ENCODE measurements around the gene RIT2.
"Not testable (repeated sequence)": the region's sequence is repeated elsewhere in the genome, so short reads cannot be mapped to it uniquely, and the experiment has no call there.

Gene RIT2

DNA sequence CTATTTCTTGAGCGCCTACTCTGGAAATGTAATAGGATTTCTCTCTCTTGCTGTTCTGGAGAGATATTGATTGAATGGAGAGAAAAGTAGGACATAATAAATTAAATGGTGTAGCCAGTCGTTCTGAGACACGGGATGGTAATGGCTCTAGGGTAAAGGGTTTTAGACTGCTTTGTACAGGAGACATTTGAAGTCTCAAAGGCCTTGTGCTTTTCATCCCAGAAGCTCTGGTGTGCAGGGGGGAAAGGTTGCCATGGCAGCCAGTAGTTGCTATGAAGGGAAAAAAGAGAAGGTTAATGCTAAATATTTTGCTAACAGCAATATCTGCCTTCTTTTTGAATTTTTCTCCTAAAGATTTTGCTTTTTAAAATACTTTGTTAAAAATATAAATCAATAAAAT, 359.3 kb downstream of the RIT2 start:
- DNase-seq (ENCODE audit: low read depth), result no peak

DNA sequence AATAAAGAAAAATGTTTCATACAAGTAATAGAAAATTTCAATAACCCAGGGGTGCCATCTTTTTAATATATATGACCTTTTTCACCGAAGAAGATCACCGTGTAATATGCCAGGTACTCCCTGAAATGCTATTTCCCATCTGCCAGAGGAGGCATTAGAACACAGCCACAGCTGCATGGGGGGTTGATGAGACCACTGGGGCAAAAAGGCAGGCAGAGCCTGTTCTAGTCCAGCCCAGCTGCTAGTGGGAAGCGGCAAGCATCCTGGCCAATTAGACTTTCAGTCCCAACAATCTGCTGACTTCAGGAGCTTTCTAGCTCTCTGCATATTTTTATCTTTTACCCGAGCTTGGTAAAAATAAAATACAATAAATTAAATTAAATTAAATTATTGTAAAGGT, 362.6 kb downstream of the RIT2 start:
- DNase-seq (ENCODE audit: low read depth), result no peak

DNA sequence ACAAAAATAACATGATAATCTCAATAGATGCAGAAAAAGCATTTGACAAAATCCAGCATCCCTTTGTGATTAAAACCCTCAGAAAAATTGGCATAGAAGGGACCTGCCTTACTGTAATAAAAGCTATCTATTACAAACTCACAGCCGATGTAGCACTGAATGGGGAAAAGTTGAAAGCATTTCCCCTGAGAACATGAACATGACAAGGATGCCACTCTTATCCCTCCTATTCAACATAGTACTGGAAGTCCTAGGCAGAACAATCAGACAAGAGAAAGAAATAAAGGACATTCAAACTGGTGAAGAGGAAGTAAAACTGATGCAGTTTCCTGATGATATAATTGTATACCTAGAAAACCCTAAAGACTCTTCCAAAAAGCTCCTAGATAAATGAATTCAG, 368.7 kb downstream of the RIT2 start:
- no peak for DNase-seq (ENCODE audit: low read depth)

DNA sequence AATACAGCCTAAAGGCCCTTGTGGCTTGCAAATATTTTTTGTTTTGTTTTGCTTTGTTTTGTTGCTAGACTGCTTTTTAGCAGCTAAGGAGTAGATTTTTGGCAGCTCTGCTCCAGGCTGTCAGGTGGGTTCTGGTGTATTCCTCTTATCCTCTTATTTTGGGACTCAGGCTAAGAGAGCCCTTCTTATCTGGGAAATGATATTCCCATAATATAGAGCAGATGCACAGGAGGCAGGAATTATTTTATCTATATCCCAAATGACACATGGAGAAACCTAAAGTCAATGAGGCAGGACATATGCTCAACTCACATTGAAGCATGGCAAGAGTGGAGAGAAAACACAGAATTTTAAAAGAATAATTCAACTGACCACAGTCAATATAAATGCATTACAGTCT, 369.6 kb downstream of the RIT2 start:
- DNase-seq (ENCODE audit: low read depth), result no peak

DNA sequence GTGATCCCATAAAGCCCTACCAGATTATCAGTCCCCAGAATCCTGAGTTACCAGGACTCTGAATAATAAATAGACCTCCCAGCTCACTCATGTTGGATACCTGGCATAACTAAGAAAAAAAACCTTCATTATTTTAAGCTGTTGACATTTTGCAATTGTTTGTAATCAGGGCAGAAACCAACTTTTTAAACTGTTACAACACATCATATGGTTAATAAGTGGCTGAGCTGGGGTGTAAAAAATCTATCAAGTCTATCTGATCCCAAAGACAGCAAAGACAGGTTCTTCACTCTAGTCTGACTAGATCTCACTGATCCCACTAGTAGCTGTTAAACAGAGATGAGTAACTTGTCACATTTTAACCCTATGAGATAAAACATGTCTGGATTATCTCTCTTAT, 370.3 kb downstream of the RIT2 start:
- DNase-seq (ENCODE audit: low read depth), result no peak

DNA sequence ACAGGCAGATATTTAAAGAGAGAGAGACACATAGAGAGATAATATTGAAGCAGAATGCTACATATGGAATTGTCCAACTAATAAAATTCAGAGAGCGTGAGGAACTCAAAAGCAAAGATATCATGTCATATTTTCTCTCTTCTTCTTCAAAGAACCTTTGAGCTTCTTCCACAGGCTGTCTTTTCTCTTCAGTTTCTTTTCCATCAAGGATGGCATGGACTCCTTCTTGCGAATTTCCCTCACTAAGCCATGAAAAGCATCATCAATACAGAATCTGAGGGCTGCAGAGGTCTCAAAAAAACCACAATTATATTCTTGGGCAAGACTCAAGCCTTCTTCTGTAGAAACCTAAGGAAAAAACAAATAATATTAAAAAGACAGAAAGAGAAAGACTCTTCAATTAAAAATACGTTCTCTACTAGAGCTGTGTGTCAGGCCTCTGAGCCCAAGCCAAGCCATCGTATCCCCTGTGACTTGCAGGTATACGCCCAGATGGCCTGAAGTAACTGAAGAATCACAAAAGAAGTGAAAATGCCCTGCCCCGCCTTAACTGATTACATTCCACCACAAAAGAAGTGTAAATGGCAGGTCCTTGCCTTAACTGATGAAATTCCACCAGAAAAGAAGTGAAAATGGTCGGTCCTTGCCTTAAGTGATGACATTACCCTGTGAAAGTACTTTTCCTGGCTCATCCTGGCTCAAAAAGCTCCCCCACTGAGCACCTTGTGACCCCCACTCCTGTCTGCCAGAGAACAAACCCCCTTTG, 371.9 kb downstream of the RIT2 start:
- DNase-seq (ENCODE audit: low read depth), result no peak

DNA sequence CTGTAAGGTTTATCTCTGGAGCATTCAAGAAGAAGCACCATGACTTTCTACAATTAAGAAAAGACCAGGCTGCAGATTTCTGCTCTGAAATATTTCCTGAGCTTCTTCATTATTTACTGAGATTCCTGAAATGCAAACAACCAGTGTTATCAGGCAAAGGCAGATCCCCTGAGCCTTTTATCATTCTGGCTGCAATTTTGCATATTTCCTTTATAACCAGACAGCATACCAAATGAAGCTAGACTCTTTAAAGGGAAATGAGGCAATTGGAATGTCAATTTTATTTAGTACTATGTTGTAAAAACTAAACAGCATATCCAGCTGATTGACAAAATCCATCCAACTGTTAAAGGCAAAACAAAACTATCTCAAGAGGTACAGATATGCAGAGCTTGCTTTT, 372.5 kb downstream of the RIT2 start:
- DNase-seq (ENCODE audit: low read depth), result no peak

DNA sequence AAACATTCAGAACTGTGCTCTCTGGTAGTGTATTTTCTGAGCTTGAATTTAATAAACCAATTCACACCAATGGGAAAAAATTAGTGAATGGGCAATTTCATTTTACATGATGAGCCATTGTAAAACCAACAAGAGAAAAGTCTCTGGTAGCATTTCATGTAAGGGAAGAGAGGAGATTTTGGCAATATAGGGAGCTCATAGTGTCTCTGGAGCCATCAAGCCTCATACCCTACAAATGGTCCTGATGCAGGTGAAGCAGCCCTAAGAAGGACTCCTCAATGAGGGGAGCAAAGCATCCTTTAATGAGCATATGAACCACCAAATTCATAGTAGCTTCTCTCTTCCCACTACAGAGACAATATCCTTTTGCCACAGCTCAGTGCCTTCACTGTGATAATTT, 373.0 kb downstream of the RIT2 start:
- no peak for DNase-seq (ENCODE audit: low read depth)

DNA sequence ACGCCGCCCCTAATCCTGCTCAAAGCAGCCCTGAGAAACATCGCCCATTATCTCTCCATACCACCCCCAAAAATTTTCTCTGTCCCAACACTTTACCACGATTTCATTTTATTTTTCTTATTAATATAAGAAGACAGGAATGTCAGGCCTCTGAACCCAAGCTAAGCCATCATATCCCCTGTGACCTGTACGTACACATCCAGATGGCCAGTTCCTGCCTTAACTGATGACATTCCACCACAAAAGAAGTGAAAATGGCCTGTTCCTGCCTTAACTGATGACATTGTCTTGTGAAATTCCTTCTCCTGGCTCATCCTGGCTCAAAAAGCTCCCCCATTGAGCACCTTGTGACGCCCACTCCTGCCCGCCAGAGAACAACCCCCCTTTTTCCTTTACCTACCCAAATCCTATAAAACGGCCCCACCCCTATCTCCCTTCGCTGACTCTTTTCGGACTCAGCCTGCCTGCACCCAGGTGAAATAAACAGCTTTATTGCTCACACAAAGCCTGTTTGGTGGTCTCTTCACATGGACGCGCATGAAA, 373.6 kb downstream of the RIT2 start:
- DNase-seq (ENCODE audit: low read depth), result not testable (repeated sequence)

DNA sequence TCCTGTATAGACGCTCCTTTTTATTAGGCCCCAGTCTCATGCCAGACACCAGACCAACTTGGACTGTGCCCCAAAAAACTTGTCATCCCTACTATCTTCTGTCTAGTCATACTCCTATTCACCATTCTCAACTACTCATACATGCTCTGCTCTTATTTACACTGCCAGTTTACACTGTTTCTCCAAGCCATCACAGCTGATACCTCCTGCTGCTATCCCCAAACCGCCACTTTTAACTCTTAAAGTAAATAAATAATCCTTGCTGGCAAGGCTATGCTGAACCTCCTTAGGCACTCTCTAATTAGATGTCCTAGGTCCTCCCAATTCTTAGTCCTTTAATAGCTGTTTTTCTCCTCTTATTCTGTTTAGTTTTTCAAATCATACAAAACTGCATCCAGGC, 374.2 kb downstream of the RIT2 start:
- DNase-seq (ENCODE audit: low read depth), result not testable (repeated sequence)

DNA sequence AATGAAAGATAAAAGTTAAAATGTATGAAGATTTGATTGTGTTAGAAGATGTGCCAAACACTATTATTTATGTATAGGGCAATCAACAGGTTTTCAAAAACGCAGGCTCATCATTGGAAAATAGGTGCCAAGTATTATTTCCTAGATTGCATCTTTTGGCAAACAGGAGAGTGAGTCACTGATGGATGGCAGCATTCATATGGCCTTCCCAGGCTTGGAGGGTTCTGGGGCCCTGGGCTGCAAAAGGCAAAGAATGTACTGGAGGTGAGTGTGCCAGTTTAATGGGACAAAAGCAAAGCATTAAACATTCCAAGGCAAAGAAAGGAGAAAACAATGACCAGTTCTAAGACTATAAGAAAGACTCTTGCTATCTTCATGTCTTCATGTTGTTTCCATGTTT, 379.4 kb downstream of the RIT2 start:
- DNase-seq (ENCODE audit: low read depth), result no peak

DNA sequence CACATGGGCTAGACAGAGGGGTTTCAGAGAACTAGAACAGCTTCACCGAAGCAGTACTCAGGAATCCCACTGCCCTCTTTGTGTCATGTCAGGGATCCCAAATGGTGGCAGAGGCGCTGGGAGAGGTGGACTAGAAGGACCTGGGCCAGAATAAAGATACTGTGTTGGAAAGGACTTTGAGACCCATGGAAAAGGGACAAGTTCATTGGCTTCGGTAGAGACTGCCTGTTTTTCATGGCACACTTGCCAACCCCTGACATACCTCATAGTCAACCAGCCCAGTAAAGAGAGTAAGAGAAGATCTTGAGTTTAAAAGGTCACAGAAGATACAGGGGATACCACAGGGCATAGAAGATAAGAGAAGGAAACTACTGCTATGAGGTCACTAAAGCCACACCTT, 381.0 kb downstream of the RIT2 start:
- DNase-seq (ENCODE audit: low read depth), result no peak

DNA sequence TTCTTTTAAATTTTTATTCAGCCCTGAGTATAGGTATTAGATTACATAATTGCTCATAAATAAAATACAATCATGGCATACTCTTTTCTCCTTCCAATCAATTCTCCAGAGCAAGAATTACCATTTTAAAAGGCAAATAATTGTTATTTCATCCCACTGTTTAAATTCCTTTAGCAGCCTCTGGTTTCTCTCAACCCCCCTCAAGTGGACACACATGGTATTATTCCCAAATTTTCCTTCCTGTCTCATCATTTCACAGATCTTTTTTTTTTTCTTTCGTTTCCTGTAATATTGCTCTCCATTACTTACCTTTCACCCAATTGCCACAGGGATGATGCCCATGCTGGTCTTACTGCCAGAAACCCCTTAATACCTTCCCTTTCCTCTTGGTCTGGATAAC, 385.2 kb downstream of the RIT2 start:
- DNase-seq (ENCODE audit: low read depth), result no peak

DNA sequence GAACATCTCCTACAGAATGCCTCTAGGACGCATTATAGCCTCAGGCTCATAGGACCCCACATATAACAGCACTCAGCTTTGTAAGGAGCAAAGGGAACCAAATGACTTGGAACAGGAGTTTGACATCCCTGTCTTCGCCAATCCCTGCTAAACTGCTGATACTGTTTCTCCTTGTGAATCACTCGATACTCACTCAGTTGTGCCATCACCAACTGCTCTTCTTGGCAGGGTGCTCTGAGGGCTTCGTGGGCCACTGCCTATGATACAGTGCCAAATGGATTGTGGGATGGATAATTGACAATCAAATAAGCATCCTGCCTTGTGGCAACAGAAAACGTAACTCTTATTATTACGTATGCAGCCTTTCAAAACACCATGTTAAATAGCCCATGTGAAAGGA, 396.3 kb downstream of the RIT2 start:
- no peak for DNase-seq (ENCODE audit: low read depth)

DNA sequence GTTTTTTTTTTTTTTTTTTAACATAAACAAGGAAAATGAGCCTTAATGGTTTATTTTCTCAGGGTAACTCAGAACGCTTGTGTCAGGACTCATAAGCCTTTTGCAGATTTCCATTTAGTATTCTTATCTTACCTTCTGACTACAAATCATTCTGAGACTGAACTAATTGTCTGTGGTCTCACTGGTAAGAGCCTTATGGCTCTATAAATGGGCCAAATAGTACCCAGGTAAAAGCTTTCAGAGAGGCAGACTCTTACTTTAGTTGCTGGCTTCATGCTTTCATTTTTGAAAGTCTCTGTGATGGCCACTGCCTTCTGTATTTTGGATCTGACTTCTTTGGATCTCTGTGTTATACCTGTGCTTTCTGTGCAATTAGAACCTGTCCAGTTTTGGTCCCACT, 403.4 kb downstream of the RIT2 start:
- no peak for DNase-seq (ENCODE audit: low read depth)

DNA sequence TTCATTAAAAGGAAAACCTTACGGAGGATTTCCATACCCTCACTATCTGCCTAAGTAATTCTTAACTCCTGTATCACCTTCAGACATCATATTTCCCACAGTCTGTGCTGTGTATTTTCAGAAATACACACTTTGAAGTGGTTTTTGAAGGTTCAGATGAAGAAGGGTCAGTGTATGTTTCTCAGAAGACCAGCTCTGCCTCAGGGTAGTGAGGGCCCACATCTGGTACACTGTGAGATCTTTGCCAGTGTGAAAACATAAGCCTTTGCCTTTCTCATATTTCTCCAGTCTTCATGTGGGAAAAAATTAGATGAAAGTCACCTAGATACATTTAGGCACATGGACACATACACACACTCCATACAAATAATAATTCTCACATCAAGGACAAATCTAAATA, 408.4 kb downstream of the RIT2 start:
- DNase-seq (ENCODE audit: low read depth), result no peak

DNA sequence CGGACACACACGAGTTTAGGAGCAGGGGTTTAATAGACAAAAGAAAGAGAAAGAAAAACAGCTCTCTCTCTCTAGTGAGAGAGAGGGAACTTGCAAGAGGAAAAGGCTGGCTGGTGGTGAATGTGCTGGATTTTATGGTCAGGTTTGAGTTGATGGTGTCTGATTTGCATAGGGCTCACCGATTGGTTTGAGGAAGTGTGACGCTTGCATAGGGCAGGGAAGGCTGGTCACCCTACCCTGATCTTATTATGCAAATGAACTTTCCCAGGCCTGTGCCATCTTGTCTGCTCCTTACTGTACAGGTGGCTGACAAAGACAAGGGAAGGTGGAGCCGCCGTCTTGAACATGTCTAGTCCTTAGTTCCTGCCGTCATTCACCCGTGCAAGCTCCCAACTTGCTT, 408.9 kb downstream of the RIT2 start:
- DNase-seq (ENCODE audit: low read depth), result no peak

DNA sequence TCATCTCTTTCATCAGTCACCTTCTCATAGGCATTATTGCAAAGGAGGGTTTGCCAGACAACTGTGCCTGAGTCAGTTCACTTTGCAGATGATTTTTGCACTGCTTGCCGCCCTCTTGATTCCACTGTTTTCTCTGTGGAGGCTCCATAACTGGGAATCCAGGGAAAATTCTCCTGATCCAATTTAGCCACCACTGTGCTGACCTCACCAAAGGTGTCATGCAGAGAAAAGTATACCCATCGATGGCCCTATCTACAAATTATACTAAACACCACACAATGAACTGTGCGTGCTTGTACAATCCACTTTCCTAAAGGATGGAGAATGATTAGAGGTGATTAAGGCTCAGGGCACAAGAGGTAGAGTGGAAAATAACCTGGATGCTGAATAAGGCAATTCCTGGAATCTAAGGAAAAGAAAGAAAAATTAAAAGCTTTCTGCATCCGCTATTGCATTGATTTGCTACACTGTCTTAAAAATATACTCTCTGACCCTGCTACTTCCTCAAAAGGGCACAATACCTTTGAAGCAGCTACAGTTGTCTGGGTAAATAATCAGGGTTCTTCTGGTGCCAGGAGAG, 409.4 kb downstream of the RIT2 start:
- DNase-seq (ENCODE audit: low read depth), result no peak
